MM.1S (cell line): ENCODE measurements around the gene CERS5.

Experiments used
- DNase-seq: peaks from one replicate; pipeline ENCODE4 v3.0.0-alpha.2; 2015
- H2AFZ ChIP-seq: fragments of 300-600 bp; sonication (generic); 2 replicates; pipeline ENCODE4 v1.6.0; 2016; ENCODE audit warnings: antibody characterized with exemption, low read length
- H3F3A ChIP-seq: fragments of 300-600 bp; sonication (generic); 2 replicates; pipeline ENCODE4 v1.6.1; 2016; ENCODE audit warnings: mild to moderate bottlenecking, antibody characterized with exemption, low read length, moderate library complexity, mixed read lengths; ENCODE audit not compliant: insufficient read depth
- H3K27ac ChIP-seq: fragments of 300-600 bp; sonication (generic); 2 replicates; pipeline ENCODE4 v1.5.1; 2016; ENCODE audit warnings: mild to moderate bottlenecking, low read length
- H3K27me3 ChIP-seq: fragments of 300-600 bp; sonication (generic); replicated peaks from 2 replicates; pipeline ENCODE4 v1.6.0; 2016; ENCODE audit warnings: low read length; ENCODE audit not compliant: insufficient read depth
- H3K36me3 ChIP-seq: fragments of 300-600 bp; sonication (generic); replicated peaks from 2 replicates; pipeline ENCODE4 v1.6.1; 2016; ENCODE audit warnings: mild to moderate bottlenecking, low read length, mixed read lengths; ENCODE audit not compliant: insufficient read depth
- H3K4me1 ChIP-seq: fragments of 300-600 bp; sonication (generic); 2 replicates; pipeline ENCODE4 v1.6.1; 2016; ENCODE audit warnings: low read length, mixed read lengths
- H3K4me2 ChIP-seq: fragments of 300-600 bp; sonication (generic); 2 replicates; pipeline ENCODE4 v1.6.0; 2016; ENCODE audit warnings: low read depth, low read length
- H3K4me3 ChIP-seq: fragments of 300-600 bp; sonication (generic); 2 replicates; pipeline ENCODE4 v1.5.1; 2016; ENCODE audit warnings: low read length, mixed read lengths
- H3K79me2 ChIP-seq: fragments of 300-600 bp; sonication (generic); 2 replicates; pipeline ENCODE4 v1.6.1; 2016; ENCODE audit warnings: mixed run types, low read length, mixed read lengths
- H3K9ac ChIP-seq: fragments of 300-600 bp; sonication (generic); 2 replicates; pipeline ENCODE4 v1.6.1; 2016; ENCODE audit warnings: low read length, mixed read lengths
- H3K9me2 ChIP-seq: fragments of 300-600 bp; sonication (generic); replicated peaks from 2 replicates; pipeline ENCODE4 v1.6.1; 2016; ENCODE audit warnings: mild to moderate bottlenecking, low read length, mixed read lengths; ENCODE audit not compliant: insufficient read depth
- H3K9me3 ChIP-seq: fragments of 300-600 bp; sonication (generic); replicated peaks from 2 replicates; pipeline ENCODE4 v1.6.1; 2016; ENCODE audit warnings: mild to moderate bottlenecking, low read length, mixed read lengths; ENCODE audit not compliant: insufficient read depth
- H4K20me1 ChIP-seq: fragments of 300-600 bp; sonication (generic); 2 replicates; pipeline ENCODE4 v1.6.1; 2016; ENCODE audit warnings: mild to moderate bottlenecking, low read length, moderate library complexity, mixed read lengths; ENCODE audit not compliant: insufficient read depth
- EZH2 ChIP-seq: fragments of 300-600 bp; sonication (generic); optimal IDR thresholded peaks from 2 replicates; pipeline ENCODE3; 2017; ENCODE audit warnings: low read depth, mild to moderate bottlenecking, antibody characterized with exemption, low read length, mixed read lengths
- EZH2phosphoT487 ChIP-seq: fragments of 300-600 bp; sonication (generic); IDR thresholded peaks from 2 replicates; pipeline ENCODE4 v1.6.1; 2018; ENCODE audit warnings: antibody characterized with exemption, low read length
- TF ChIP-seq, protein P1 (sequence below): fragments of 300-600 bp; sonication (generic); IDR thresholded peaks from 2 replicates; pipeline ENCODE4 v1.5.1; 2016; ENCODE audit warnings: antibody characterized with exemption, low read length, mixed read lengths

CERS5 gene

DNA sequence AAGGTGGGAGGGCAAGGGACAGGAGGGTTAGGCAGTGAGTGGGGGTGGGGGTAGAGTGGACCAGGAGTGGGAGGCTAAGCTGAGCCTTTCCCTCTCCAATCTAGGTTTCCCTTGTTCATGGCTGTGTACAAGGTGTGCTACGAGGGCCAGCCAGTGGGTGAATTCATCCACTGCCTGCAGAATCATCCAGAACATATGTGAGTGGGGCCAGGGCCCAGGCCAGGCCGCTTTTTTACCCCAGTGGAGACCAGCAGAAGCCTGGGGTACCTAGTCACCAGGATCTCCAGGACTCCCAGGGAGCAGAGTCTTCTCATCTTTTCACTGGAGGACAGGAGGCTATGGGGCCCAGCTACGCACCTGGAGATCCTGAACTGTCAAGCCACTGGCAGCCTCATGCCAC lies 57.9 kb downstream of the CERS5 start:
- TF ChIP-seq EZH2 (no peak), EZH2phosphoT487 (no peak)
- TF ChIP-seq, protein P1, sequence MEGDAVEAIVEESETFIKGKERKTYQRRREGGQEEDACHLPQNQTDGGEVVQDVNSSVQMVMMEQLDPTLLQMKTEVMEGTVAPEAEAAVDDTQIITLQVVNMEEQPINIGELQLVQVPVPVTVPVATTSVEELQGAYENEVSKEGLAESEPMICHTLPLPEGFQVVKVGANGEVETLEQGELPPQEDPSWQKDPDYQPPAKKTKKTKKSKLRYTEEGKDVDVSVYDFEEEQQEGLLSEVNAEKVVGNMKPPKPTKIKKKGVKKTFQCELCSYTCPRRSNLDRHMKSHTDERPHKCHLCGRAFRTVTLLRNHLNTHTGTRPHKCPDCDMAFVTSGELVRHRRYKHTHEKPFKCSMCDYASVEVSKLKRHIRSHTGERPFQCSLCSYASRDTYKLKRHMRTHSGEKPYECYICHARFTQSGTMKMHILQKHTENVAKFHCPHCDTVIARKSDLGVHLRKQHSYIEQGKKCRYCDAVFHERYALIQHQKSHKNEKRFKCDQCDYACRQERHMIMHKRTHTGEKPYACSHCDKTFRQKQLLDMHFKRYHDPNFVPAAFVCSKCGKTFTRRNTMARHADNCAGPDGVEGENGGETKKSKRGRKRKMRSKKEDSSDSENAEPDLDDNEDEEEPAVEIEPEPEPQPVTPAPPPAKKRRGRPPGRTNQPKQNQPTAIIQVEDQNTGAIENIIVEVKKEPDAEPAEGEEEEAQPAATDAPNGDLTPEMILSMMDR: no peak
- Histone ChIP-seq H3K9ac (peak overlapping the region; percentile 74; the same call in 1 of the 2 replicates), H3K9me3 (no peaks in the 10 kb centered on the region), H3K9me2 (no peaks in the 10 kb centered on the region), H3K4me1 (peaks cover 32% of the 10 kb centered on the region), H3K4me3 (peak overlapping the region; percentile 58; the same call in 1 of the 2 replicates), H4K20me1 (no peaks in the 10 kb centered on the region), H3F3A (peaks cover 34% of the 10 kb centered on the region), H3K79me2 (peaks cover 22% of the 10 kb centered on the region), H3K4me2 (peak overlapping the region; percentile 98), H3K27ac (peak overlapping the region; percentile 98; the same call in 1 of the 2 replicates), H3K27me3 (no peaks in the 10 kb centered on the region), H3K36me3 (no peaks in the 10 kb centered on the region), H2AFZ (peak overlapping the region; percentile 63; the same call in 1 of the 2 replicates)
- no peak for DNase-seq

DNA sequence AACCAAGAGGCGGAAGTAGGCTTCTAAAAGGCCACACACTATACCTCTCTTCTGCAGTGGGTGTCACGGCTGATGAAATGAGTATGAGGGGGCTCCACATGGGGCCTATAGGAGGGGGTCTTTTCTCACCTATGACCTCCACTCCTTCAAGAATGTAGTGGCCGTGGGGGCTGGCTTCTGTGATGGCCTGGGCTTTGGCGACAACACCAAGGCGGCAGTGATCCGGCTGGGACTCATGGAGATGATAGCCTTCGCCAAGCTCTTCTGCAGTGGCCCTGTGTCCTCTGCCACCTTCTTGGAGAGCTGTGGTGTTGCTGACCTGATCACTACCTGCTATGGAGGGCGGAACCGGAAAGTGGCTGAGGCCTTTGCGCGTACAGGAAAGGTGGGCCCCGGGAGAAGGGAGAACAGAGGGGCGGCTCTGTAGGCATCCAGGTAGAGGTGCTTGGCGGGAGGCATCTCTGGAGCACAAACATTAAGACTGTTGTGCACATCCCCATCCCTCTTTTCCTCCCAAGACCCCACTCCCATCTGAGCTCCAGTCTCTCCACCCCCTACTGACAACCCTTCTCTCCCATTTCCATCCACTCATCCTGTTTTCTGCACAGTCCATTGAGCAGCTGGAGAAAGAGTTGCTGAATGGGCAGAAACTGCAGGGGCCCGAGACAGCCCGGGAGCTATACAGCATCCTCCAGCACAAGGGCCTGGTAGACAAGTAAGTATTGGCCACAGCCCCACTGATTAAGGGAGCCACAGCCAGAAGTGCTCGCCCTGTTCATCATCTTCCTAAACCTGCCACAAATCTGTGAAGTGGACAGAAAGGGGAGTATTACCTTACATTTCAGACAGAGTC lies 59.5 kb downstream of the CERS5 start:
- no peaks in the 10 kb centered on the region for H3K36me3 ChIP-seq

DNA sequence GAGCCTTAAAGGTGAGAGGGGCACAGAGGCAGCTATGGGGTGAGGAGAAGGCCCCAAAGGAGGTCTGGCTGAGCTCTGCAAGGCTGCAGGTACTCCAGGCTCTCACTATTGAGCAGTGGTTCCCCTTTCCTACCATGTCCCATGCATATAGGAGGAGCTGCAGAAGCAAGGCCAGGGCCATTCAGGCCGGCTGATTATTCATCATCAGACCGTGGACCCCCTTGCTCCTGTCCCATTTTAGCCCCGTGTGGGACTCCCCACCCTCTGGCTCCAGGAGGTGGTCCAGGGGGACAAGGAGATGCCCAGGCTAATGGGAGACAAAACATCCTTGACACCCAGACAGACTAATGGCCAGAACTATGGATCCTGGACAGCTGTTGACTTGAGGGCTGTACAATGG lies 60.3 kb downstream of the CERS5 start:
- Histone ChIP-seq H3F3A (peaks cover 26% of the 10 kb centered on the region), H4K20me1 (no peaks in the 10 kb centered on the region), H3K4me3 (no peak overlapping the region), H3K9me2 (no peaks in the 10 kb centered on the region), H3K4me2 (no peak overlapping the region), H3K9me3 (no peaks in the 10 kb centered on the region), H3K27ac (no peak overlapping the region), H3K27me3 (no peaks in the 10 kb centered on the region), H3K9ac (no peak overlapping the region), H2AFZ (no peak overlapping the region), H3K79me2 (no peaks in the 10 kb centered on the region), H3K36me3 (no peaks in the 10 kb centered on the region), H3K4me1 (peaks cover 32% of the 10 kb centered on the region)
- DNase-seq: no peak
- TF ChIP-seq EZH2phosphoT487: no peak
- TF ChIP-seq EZH2: no peak
- TF ChIP-seq, protein P1: no peak

More for the DNA sequence above, 59.5 kb downstream of the CERS5 start:
- Histone ChIP-seq H3K9me2 (no peaks in the 10 kb centered on the region), H2AFZ (no peak overlapping the region), H3K79me2 (peaks cover 6% of the 10 kb centered on the region), H4K20me1 (no peaks in the 10 kb centered on the region), H3K27me3 (no peaks in the 10 kb centered on the region), H3K4me1 (peaks cover 32% of the 10 kb centered on the region), H3F3A (peaks cover 32% of the 10 kb centered on the region), H3K27ac (no peak overlapping the region), H3K4me2 (no peak overlapping the region), H3K9ac (no peak overlapping the region), H3K9me3 (no peaks in the 10 kb centered on the region), H3K4me3 (no peak overlapping the region)
- no peak for DNase-seq
- TF ChIP-seq, protein P1: no peak
- no peak for TF ChIP-seq EZH2
- no peak for TF ChIP-seq EZH2phosphoT487
